HepG2 (cell line): ENCODE data around the gene FLAD1. TPM values are rescaled to one million over a fixed set of nuclear protein-coding genes. Genes with fewer than 3 reads are reported as not detected.
A peak's percentile ranks its signal among the peaks of the same experiment; 100 is the strongest.

Source experiments
- BORCS8-MEF2B ChIP-seq: sonication (generic); formaldehyde crosslinking; IDR thresholded peaks from 2 replicates; pipeline ENCODE4 v1.8.0; 2022; ENCODE audit warnings: mild to moderate bottlenecking, missing genetic modification reagents
- CAMTA2 ChIP-seq: sonication (generic); formaldehyde crosslinking; IDR thresholded peaks from 2 replicates; pipeline ENCODE4 v1.4.0; 2020; ENCODE audit warnings: mild to moderate bottlenecking, missing genetic modification reagents, borderline replicate concordance
- FOXJ3 ChIP-seq: sonication (generic); formaldehyde crosslinking; IDR thresholded peaks from 2 replicates; pipeline ENCODE4 v1.4.0; 2020; ENCODE audit warnings: missing genetic modification reagents, mild to moderate bottlenecking, borderline replicate concordance
- HCFC1 ChIP-seq: fragments of 150-350 bp; IDR thresholded peaks from 2 replicates; pipeline ENCODE4 v1.6.1; 2014; ENCODE audit warnings: low read depth, low read length
- HOXA3 ChIP-seq: sonication (generic); formaldehyde crosslinking; IDR thresholded peaks from 2 replicates; pipeline ENCODE4 v1.5.0; 2020; ENCODE audit warnings: missing genetic modification reagents
- STAT5B ChIP-seq: sonication (generic); formaldehyde crosslinking; IDR thresholded peaks from 2 replicates; pipeline ENCODE4 v1.4.0; 2020; ENCODE audit warnings: missing genetic modification reagents
- UBTF ChIP-seq: sonication (generic); formaldehyde crosslinking; IDR thresholded peaks from 2 replicates; pipeline ENCODE4 v1.4.0; 2020; ENCODE audit warnings: mild to moderate bottlenecking, missing genetic modification reagents
- YY1 ChIP-seq: IDR thresholded peaks from 2 replicates; pipeline ENCODE4 v1.6.1; 2011; ENCODE audit warnings: low read length, low read depth, moderate library complexity, mild to moderate bottlenecking; ENCODE audit not compliant: insufficient read depth, insufficient replicate concordance
- ZKSCAN5 ChIP-seq: sonication (generic); formaldehyde crosslinking; IDR thresholded peaks from 2 replicates; pipeline ENCODE4 v1.5.1; 2020; ENCODE audit warnings: mild to moderate bottlenecking, missing genetic modification reagents
- ZNF253 ChIP-seq: sonication (generic); formaldehyde crosslinking; IDR thresholded peaks from 2 replicates; pipeline ENCODE4 v1.8.0; 2022; ENCODE audit warnings: mild to moderate bottlenecking, missing genetic modification reagents, borderline replicate concordance
- ZNF33A ChIP-seq: sonication (generic); formaldehyde crosslinking; IDR thresholded peaks from 2 replicates; pipeline ENCODE4 v1.5.1; 2020; ENCODE audit warnings: missing genetic modification reagents, mild to moderate bottlenecking, moderate library complexity, borderline replicate concordance
- ZNF460 ChIP-seq: sonication (generic); formaldehyde crosslinking; IDR thresholded peaks from 2 replicates; pipeline ENCODE4 v1.5.1; 2020; ENCODE audit warnings: missing genetic modification reagents, mild to moderate bottlenecking, borderline replicate concordance
- ZNF556 ChIP-seq: sonication (generic); formaldehyde crosslinking; IDR thresholded peaks from 2 replicates; pipeline ENCODE4 v1.4.0; 2020; ENCODE audit warnings: mild to moderate bottlenecking, missing genetic modification reagents, borderline replicate concordance
- ZNF598 ChIP-seq: sonication (generic); formaldehyde crosslinking; IDR thresholded peaks from 2 replicates; pipeline ENCODE4 v1.5.1; 2020; ENCODE audit warnings: mild to moderate bottlenecking, missing genetic modification reagents, borderline replicate concordance
- ZNF720 ChIP-seq: sonication (generic); formaldehyde crosslinking; IDR thresholded peaks from 2 replicates; pipeline ENCODE4 v1.4.0; 2020; ENCODE audit warnings: missing genetic modification reagents
- ZNF776 ChIP-seq: sonication (generic); formaldehyde crosslinking; IDR thresholded peaks from 2 replicates; pipeline ENCODE4 v1.4.0; 2020; ENCODE audit warnings: mild to moderate bottlenecking, missing genetic modification reagents
- polyA plus RNA-seq, 8 experiments: library from polyadenylated mRNA; depleted of rRNA in 3 of 8; stranded (reverse) in 7 of 8; unstranded in 1 of 8; fragments of >200 nt; fragmentation: Illumina TruSeq in 4 of 8; extraction: Trizol in 4 of 8; gene quantifications; 2 replicates each; pipeline versions ENCODE4 v1.2.1 to v1.2.3, GENCODE V29; 2011 to 2016; ENCODE audit warnings: low read depth in 4 of 8, missing spikeins in 1 of 8, mixed read lengths in 1 of 8; ENCODE audit not compliant: insufficient read depth in 1 of 8
- total RNA-seq, 5 experiments: library from RNA; depleted of rRNA; stranded (reverse); fragments of >200 nt; fragmentation: Illumina TruSeq; extraction: Trizol; gene quantifications; 2 replicates each; pipeline ENCODE4 v1.2.3, GENCODE V29; 2016; ENCODE audit warnings: low read depth in 1 of 5
- TF ChIP-seq, protein P1 (sequence below): sonication (generic); formaldehyde crosslinking; IDR thresholded peaks from 2 replicates; pipeline ENCODE4 v1.5.1; 2020; ENCODE audit warnings: mild to moderate bottlenecking, moderate library complexity, missing genetic modification reagents
- TF ChIP-seq, protein P2 (sequence below): sonication (generic); formaldehyde crosslinking; conservative IDR thresholded peaks from 2 replicates; pipeline ENCODE4 v1.4.0; 2020; ENCODE audit warnings: mild to moderate bottlenecking, missing genetic modification reagents, moderate library complexity

The FLAD1 gene
- total and polyA plus RNA-seq, 2 of the 13 experiments (the other 11 are each of a cell fraction or from before 2014, with no cell fraction given), result 25.9 to 32.8 TPM

DNA sequence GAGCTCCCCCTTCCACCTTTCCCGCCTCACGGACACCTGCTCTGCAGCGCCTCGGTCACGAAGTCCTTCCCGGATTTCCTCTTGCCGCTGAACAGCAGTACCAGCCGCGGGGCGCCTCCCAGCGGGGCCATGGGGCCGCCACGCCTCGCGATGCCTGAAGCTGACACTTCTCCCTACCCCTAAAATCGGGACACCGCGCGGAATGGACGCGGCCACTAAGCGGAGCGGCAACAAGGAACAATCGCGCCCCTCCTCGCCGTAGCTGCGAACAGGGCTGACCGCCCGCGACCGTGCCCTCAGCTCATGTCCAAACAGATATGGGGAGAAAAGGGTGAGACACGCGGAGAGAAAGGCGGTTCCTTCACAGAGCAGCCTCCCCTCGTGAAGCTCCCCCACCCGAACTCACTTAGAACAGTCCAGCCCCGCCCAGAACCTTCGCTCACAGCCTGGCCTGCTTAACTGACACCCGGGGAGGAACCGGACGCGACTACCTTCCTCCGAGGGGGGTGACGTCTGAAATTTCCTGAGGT lies 46.5 kb upstream of the FLAD1 start, which contains the start of gene PMVK (continued):
- TF ChIP-seq, protein P1, sequence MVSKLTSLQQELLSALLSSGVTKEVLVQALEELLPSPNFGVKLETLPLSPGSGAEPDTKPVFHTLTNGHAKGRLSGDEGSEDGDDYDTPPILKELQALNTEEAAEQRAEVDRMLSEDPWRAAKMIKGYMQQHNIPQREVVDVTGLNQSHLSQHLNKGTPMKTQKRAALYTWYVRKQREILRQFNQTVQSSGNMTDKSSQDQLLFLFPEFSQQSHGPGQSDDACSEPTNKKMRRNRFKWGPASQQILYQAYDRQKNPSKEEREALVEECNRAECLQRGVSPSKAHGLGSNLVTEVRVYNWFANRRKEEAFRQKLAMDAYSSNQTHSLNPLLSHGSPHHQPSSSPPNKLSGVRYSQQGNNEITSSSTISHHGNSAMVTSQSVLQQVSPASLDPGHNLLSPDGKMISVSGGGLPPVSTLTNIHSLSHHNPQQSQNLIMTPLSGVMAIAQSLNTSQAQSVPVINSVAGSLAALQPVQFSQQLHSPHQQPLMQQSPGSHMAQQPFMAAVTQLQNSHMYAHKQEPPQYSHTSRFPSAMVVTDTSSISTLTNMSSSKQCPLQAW, result peak; percentile 94; the same call in 1 of the 2 replicates
- peak; percentile 98 for TF ChIP-seq ZNF556 (CRISPR knock-in tag)
- peak; percentile 74; the same call in 1 of the 2 replicates for TF ChIP-seq ZNF598
- peak; percentile 100 for TF ChIP-seq ZNF776
- peak; percentile 95 for TF ChIP-seq HOXA3 (CRISPR knock-in tag)
- TF ChIP-seq BORCS8-MEF2B (CRISPR knock-in tag), result peak; percentile 99
- peak; percentile 79 for TF ChIP-seq STAT5B (CRISPR knock-in tag)
- peak; percentile 80; the same call in 1 of the 2 replicates for TF ChIP-seq ZKSCAN5 (CRISPR knock-in tag)
- TF ChIP-seq ZNF460 (CRISPR knock-in tag), result no peak
- no peak for TF ChIP-seq ZNF33A
- 0 out of 2 replicates have a peak, but pooled peaks have one; percentile 12 for TF ChIP-seq FOXJ3 (CRISPR knock-in tag)
- TF ChIP-seq ZNF253 (CRISPR knock-in tag), result peak; percentile 97
- peak; percentile 85 for TF ChIP-seq UBTF (CRISPR knock-in tag)
- TF ChIP-seq YY1, result peak; percentile 74
- TF ChIP-seq HCFC1, result no peak
- TF ChIP-seq ZNF720 (CRISPR knock-in tag), result 0 out of 2 replicates have a peak, but pooled peaks have one; percentile 57
- TF ChIP-seq, protein P2, sequence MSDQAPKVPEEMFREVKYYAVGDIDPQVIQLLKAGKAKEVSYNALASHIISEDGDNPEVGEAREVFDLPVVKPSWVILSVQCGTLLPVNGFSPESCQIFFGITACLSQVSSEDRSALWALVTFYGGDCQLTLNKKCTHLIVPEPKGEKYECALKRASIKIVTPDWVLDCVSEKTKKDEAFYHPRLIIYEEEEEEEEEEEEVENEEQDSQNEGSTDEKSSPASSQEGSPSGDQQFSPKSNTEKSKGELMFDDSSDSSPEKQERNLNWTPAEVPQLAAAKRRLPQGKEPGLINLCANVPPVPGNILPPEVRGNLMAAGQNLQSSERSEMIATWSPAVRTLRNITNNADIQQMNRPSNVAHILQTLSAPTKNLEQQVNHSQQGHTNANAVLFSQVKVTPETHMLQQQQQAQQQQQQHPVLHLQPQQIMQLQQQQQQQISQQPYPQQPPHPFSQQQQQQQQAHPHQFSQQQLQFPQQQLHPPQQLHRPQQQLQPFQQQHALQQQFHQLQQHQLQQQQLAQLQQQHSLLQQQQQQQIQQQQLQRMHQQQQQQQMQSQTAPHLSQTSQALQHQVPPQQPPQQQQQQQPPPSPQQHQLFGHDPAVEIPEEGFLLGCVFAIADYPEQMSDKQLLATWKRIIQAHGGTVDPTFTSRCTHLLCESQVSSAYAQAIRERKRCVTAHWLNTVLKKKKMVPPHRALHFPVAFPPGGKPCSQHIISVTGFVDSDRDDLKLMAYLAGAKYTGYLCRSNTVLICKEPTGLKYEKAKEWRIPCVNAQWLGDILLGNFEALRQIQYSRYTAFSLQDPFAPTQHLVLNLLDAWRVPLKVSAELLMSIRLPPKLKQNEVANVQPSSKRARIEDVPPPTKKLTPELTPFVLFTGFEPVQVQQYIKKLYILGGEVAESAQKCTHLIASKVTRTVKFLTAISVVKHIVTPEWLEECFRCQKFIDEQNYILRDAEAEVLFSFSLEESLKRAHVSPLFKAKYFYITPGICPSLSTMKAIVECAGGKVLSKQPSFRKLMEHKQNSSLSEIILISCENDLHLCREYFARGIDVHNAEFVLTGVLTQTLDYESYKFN (CRISPR knock-in tag), result peak; percentile 77
- peak; percentile 99 for TF ChIP-seq CAMTA2 (CRISPR knock-in tag)
